ENCODE results near the gene SNAP47. TPM values are rescaled to one million over a fixed set of nuclear protein-coding genes. Genes with fewer than 3 reads are reported as not detected.

SNAP47 gene
- total and polyA plus RNA-seq, 2 donors (not counting 3 experiments of a cell fraction or from before 2014, with no cell fraction given): 24.0 to 32.7 TPM

DNA sequence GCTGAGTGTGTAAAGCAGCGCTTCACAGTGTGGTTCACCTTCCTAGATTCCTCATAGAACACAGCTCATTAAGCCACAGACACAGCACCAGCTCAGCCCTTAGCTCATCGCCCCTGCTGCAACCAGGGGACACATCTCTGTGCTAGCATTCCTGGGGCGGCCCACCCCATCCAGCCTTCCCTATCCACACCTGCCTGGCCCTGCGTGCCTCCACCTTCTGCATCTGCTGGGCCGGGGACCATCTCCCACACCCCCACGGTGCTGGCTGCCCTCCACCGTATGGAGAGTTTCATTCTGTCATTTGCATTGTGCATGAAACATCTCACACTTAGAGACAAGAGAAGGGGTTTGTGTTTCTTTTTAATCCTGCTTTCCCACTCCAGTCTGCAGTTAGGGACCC is 44.5 kb downstream of the SNAP47 start:
- Histone ChIP-seq H3K9me1 (replicated peaks; ENCODE audit: control insufficient read depth, extremely low read depth, insufficient read depth, low read length) (no peaks in the 10 kb centered on the region), H3K4me1 (ENCODE audit: control insufficient read depth, extremely low read depth, insufficient read depth, low read length) (peaks cover 10% of the 10 kb centered on the region), H2AFZ (ENCODE audit: low read depth, low read length) (no peak overlapping the region), H3K9ac (replicated peaks; ENCODE audit: extremely low read depth, insufficient read depth, low read length) (no peak overlapping the region), H3K9me3 (replicated peaks; ENCODE audit: control insufficient read depth, insufficient read depth, low read length) (no peaks in the 10 kb centered on the region), H4K20me1 (replicated peaks; ENCODE audit: control insufficient read depth, extremely low read depth, insufficient read depth, low read length) (no peaks in the 10 kb centered on the region), H3K27ac (ENCODE audit: insufficient read depth, low read depth, low read length) (no peak overlapping the region), H3K4me3 (replicated peaks in 1 of 3; ENCODE audit: insufficient read depth in 1 of 3, low read depth in 1 of 3, low read length in 3 of 3) (no peak overlapping the region), H3K79me2 (ENCODE audit: control insufficient read depth, insufficient read depth, low read length) (no peaks in the 10 kb centered on the region), H3K27me3 (ENCODE audit: control insufficient read depth in 2 of 2, insufficient read depth in 2 of 2, low read length in 2 of 2) (no peaks in the 10 kb centered on the region), H3K4me2 (ENCODE audit: insufficient read depth, low read length) (no peak overlapping the region), H3K36me3 (ENCODE audit: control insufficient read depth in 2 of 2, extremely low read depth in 1 of 2, insufficient read depth in 2 of 2, low read length in 2 of 2) (peaks cover 0 to 6% of the 10 kb centered on the region in 2 experiments)
- BruUV-seq (replicated peaks): no TSS peak
- intact Hi-C loops (cut with micrococcal nuclease): loop anchor here (10.0 kb wide), 2 partner anchors 305 to 385 kb away; partner anchors contain the start of genes ARF1 and IBA57
- DNase-seq (ENCODE audit: low read depth, low spot score): no peak
- dilution Hi-C loops (cut with MboI; ENCODE audit: extremely low pct_ligation_motif_present, low sequenced_read_pairs): no loop called here
- TF ChIP-seq, protein P1, sequence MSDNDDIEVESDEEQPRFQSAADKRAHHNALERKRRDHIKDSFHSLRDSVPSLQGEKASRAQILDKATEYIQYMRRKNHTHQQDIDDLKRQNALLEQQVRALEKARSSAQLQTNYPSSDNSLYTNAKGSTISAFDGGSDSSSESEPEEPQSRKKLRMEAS (IDR thresholded peaks at IDR 0.05; ENCODE audit: insufficient read depth, insufficient read length): no peak
- TF ChIP-seq EZH2 (IDR thresholded peaks at IDR 0.05; ENCODE audit: borderline replicate concordance, low read depth, low read length, severe bottlenecking): no peak
- TF ChIP-seq POLR2AphosphoS5 (IDR thresholded peaks at IDR 0.05; ENCODE audit: insufficient read depth, low read depth, low read length): no peak
- TF ChIP-seq GATA2 (IDR thresholded peaks at IDR 0.05; ENCODE audit: insufficient read depth, insufficient read length, low read depth, low read length): no peak
- TF ChIP-seq, protein P2, sequence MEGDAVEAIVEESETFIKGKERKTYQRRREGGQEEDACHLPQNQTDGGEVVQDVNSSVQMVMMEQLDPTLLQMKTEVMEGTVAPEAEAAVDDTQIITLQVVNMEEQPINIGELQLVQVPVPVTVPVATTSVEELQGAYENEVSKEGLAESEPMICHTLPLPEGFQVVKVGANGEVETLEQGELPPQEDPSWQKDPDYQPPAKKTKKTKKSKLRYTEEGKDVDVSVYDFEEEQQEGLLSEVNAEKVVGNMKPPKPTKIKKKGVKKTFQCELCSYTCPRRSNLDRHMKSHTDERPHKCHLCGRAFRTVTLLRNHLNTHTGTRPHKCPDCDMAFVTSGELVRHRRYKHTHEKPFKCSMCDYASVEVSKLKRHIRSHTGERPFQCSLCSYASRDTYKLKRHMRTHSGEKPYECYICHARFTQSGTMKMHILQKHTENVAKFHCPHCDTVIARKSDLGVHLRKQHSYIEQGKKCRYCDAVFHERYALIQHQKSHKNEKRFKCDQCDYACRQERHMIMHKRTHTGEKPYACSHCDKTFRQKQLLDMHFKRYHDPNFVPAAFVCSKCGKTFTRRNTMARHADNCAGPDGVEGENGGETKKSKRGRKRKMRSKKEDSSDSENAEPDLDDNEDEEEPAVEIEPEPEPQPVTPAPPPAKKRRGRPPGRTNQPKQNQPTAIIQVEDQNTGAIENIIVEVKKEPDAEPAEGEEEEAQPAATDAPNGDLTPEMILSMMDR (IDR thresholded peaks at IDR 0.05; ENCODE audit: extremely low read depth in 1 of 2, insufficient read depth in 1 of 2, low read depth in 1 of 2, low read length in 2 of 2): no peak
- no peak for TF ChIP-seq MYC (IDR thresholded peaks at IDR 0.05; ENCODE audit: low read depth, low read length)
- no peak for TF ChIP-seq FOS (IDR thresholded peaks at IDR 0.05; ENCODE audit: borderline replicate concordance, insufficient read depth, low read length)
- TF ChIP-seq POLR2A (IDR thresholded peaks at IDR 0.05; ENCODE audit: low read depth, low read length): no peak
- TF ChIP-seq JUN (IDR thresholded peaks at IDR 0.05; ENCODE audit: borderline replicate concordance, insufficient read depth, insufficient read length, low read depth): no peak
- CTCF ChIA-PET: interaction anchor here (1.0 kb wide), 1 partner anchor 174 kb away, joined by 3 read pairs; no protein-coding TSS in a partner anchor
- FAIRE-seq: no peak
- POLR2A ChIA-PET: no interaction called here

Data from endothelial cell of umbilical vein (primary cell).